Stimulated activated CD8-positive, alpha-beta memory T cell treated with anti-CD3 and anti-CD28 coated beads, Interleukin-15, amount 100 ng/mL, for 48 hours (primary cell): Measurements from ENCODE around the gene SBNO1.
A peak's percentile ranks its signal among the peaks of the same experiment; 100 is the strongest.
"Not testable (repeated sequence)": the region's sequence is repeated elsewhere in the genome, so short reads cannot be mapped to it uniquely, and the experiment has no call there.

Experiments used
- DNase-seq, 2 donors: peaks; one replicate each; pipeline ENCODE4 v3.0.0-alpha.2; 2020; ENCODE audit warnings: low read depth in 2 of 2

The SBNO1 gene

DNA sequence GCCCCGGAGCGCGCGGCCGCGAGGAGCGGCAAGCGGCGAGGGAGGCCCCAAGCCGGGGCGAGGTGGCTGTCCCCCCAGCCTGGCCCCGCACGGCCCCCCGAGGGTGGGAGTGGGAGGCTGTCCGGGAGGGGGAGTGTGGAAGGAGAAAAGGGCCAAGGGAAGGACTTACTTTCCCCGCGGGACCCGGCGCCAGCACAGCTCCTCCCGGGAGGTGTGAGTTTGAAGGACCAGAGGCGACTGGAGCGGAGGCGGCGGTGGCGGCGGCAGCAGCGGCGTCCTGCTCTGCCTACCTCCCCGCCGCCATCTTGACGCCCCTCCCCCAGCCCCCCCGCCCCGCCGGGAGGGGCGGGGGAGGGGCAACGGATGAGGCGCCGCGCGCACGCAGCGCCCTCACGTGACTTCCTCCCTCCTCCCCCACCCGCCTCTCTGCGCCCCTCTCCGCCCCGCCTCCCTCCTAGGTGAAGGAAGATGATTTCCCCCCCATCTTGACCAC is at the start of gene SBNO1:
SBNO1 (minus strand) TSS at position 316 of the 493 bp plus-strand sequence. CDS start 14,406 bp downstream, outside the sequence.
- DNase-seq = peak; percentile 79 to 82

DNA sequence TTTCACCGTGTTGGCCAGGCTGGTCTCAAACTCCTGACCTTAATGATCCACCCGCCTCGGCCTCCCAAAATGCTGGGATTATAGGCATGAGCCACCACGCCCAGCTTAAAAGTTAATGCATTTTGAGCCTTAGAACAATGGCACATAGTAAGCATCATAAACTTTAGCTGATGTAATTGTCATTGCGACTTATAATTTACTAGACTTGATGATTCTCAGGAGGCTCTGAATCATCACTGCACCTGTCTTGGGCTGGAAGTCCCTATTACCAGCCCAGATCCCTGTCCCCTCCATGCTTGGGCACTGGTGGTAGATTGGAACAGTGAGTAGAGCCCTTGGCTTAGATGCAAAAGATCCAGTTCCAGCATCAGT is 45.4 kb upstream of the SBNO1 start:
- DNase-seq = no peak

DNA sequence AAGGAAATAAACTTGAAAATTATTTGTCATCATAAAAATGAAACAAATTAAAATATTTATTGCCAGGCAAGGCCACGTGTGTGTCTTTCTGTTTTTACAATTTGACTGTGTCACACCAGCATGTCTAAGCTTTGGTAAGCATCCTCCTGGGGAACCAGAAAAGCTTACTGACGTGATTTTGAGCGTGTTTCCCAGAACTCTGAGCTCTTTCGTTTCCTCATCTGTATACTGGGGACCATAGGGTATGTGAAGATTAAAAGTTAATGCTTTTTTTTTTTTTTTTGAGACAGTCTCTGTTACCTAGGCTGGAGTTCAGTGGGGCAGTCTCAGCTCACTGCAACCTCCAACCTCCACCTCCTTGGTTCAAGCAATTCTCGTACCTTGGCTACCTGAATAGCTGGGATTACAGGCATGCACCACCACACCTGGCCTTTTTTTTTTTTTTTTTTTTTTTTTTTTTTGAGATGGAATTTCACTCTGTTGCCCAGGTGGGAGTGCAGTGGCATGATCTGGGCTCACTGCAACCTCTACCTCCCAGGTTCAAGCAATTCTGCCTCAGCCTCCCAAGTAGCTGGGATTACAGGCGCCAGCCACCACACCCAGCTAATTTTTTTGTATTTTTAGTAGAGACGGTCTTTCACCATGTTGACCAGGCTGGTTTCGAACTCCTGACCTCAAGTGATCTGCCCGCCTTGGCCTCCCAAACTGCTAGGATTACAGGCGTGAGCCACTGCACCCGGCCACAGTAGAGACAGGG is 44.8 kb upstream of the SBNO1 start:
- DNase-seq = not testable (repeated sequence)

DNA sequence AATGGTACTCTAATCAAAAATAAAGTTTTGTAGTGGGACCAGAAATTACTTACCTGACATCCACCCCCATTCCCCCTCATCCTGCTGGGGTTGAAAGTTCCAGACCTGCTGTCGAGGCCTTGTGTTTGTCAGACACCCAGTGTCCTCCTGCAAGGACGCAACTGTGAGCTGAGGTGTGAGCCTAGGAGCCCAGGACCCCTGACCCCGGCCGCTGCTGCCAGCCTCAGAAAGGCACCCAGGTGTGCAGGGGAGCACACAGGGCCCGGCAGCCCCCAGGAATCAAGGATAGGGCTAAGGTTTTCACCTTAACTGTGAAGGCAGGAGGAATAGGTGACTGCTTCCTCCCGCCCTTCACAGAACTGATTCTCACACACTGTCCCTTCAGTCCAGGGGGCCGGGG is 44.0 kb upstream of the SBNO1 start:
- not testable (repeated sequence) for DNase-seq

DNA sequence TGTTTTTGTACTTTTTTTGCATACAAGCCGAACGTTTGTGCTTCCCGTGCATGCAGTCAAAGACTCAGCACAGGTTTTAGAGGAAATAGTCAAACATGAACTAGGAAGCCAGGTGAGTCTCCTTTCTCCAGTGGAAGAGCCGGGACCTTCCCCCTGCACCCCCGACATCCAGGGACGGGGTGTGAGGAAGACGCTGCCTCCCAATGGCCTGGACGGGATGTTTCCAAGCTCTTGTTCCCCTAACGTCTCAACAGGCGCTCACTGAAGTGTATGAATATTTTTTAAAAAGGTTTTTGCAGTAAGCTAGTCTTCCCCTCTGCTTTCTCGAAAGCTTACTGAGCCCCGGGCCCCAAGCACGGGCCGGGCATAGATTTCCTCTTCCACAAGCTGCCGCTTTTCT is 43.3 kb upstream of the SBNO1 start:
- DNase-seq = not testable (repeated sequence)

DNA sequence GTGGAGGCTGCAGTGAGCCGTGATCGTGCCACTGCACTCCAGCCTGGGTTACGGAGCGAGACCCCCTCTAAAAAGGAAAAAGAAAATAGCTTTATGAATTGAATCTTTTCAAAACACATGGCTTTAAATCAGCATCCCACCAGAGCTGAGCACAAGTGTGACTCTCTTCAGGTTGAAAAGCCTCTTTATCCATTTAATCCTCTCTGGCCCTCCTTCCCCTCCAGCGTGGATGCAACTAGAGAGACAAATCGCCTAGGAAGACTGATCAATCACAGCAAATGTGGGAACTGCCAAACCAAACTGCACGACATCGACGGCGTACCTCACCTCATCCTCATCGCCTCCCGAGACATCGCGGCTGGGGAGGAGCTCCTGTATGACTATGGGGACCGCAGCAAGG is 42.6 kb upstream of the SBNO1 start:
- DNase-seq = not testable (repeated sequence)

DNA sequence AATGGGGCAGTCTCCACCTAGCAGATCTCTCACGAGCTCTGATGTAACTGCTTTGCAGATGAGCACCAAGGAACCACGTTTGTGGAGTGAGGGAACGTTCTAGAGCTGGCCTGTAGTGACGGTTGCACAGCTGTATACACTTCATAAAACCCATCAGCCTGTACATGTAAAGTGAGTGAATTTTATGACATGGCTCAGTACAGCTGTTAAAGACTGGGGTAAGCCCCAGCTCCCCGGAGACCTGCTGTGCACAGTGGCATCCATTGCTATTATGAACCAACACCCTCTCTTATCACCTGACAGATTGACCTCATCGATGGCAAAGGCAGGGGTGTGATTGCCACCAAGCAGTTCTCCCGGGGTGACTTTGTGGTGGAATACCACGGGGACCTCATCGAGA is 39.9 kb upstream of the SBNO1 start:
- no peak for DNase-seq

DNA sequence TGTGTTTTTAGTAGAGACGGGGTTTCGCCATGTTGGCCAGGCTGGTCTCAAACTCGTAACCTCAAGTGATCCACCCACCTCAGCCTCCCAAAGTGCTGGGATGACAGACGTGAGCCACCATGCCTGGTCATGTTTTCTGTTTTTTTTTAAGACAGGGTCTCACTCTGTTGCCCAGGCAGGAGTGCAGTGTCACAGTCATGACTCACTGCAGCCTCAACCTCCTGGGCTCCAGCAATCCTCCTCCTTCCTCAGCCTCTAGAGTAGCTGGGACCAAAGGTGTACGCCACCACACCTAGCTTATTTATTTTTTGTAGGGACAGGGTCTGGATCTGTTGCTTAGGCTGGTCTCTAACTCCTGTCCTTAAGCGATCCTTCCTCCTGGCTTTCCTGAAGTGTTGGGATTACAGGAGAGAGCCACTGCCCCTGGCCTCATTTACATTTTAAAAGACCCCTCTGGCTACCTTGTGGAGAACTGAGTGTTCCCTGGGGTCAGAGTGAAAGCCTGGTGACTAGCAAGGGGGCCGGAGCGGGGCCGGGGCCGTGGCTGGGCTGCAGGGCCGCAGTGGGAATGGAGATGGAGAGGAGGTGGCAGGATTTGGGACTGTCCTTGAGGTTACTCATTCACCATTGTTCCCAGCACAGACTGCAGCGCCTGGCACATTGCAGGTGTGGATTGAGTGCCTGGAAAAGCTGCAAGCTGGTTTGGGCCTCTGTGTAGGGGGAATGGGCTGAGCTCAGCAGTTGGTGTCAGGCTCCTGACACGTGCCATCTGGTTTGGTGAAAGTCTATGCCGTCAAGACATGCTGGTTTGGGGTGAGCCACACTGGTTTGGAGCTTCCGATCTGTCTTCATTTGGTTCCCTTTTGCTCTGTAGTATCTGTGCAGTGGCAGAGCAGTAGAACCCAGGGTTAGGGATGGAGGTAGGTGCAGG is 37.4 kb upstream of the SBNO1 start:
- DNase-seq = no peak

DNA sequence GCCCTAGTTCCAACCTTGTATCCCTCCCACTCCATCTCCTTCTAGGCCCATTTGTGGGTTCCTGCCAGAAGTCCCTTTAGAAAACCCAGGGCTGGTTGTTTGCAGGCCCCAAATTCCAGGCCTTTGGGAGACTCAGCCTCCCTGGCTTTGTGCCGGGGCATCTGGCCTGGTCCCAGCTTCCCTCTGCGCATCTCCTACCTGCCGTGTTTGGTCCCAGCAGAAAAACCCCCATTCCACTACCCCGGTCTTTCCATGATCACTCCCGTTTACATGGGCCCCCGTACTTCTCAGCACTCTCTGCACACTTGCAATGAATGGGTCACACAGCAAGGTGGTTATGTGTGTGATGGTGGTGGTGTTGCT is 34.6 kb upstream of the SBNO1 start:
- no peak for DNase-seq

DNA sequence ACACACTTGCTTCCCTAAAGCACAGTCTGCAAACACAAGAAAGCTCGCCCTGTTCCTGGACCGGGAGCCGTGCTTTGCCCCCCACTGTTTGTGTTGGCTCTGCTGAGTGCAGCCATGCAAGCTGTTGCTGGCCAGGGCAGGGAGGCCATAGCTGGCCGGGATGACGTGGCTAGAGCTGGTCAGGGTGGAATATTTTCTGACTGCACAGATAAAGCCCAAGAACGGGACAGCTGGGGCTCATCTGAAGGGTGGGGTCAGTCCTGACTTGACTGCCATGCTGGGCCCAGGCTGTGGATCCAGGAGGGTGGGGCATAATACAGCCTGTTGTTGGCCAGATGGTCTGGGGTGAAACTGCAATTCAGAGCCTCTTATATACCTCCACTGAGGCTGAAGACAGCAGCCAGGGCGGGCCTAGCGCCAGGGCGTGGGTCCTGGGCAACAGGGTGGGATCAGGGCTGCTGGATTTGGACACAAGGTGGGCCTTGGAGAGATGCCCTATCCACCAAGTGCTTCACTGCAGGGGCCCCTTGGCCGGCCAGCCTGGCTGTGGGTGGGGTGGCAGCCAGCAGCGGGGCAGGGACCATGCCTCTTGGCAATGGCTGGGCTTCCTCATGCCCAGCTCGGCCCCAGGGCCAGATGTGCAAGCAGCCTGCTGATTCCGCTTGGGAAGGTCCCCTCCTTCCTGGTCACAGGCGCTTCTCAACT is 34.1 kb upstream of the SBNO1 start:
- DNase-seq = no peak

DNA sequence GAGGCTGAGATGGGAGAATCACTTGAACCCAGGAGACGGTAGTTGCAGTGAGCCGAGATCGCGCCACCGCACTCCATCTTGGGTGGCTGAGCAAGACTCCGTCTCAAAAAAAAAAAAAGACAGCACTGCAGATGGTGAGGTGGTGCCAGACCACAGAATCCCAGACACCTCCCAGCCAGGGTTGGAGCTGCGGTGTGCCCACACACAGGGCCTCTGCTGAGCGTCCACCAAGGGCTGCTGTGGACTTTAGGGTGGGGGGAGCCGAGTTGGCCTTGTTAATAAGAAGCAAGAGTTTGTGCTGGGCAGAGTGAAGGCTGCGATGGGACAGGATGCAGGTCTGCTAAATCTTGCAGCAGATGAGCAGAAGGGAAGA is 33.5 kb upstream of the SBNO1 start:
- no peak for DNase-seq

DNA sequence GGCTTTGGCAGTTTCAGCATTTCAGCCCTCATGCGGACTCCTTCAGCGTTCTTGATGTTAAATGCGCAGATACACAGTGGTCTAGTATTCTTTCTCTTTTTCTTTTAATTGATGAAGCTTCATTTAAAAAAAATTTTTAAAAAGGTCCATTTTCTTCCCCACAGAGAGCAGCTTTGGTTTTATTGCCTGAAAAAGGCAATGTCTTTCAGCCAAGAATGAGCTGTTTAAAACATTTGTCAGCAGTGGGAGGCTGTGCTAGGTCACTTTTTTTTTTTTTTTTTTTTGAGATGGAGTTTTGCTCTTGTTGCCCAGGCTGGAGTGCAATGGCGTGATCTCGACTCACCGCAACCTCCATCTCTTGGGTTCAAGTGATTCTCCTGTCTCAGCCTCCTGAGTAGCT is 32.8 kb upstream of the SBNO1 start:
- no peak for DNase-seq

DNA sequence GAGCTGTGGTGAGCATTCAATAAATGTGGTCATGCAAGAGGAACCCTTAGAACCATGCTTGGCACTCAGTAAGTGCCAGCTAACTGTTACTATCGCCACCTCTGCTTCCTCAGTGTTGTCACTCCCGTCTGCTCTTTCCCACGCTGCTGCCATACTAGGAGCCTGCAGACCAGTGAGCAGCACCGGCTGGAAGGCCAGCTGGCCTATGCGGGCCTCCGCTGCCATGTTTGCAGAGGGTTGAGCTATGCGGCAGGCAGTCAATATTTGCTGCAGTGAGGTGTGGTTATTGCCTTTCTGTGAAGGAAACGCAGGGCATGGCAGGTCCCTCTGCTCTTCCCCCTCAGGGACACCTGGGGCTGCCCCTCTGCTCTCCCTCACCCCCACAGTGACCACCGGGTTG is 32.3 kb upstream of the SBNO1 start:
- no peak for DNase-seq

DNA sequence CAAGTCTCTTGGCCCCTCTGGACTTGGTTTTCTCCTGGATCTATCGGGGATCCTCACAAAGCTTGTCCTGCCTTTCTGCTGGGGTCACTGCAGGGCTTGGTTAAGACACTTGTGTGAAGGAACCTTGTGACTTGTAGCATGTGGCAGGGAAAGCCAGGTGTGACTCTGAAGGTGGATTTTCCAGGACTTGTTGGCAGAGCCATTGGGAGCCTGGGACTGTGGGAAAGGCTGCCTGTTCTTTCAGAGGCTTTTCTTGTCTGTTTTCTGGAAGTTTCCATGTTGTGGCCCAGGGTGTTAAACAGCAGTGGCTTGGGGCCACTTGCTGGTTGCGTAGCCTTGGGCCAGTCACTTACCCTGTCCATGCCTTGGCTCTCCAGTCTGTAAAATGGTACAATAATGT is 31.9 kb upstream of the SBNO1 start:
- DNase-seq = no peak

DNA sequence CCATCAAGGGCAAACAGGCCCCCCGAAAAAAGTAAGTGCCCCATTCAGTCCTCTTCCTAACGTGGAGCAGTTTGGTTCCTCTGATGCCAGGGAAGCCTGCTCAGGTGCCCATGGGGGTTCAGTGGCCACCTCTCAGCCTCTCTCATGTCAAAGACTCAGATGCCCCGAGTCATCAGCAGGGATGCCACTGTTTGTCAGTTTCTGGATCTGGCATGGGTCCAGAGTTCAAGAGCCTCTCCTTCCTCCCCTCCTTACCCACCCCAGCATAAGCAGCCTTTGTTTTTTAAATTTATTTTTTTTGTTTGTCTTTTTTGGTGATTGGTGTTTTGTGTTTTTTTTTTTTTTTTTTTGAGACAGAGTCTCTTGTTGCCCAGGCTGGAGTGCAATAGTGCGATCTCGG is 30.6 kb upstream of the SBNO1 start:
- DNase-seq = no peak

DNA sequence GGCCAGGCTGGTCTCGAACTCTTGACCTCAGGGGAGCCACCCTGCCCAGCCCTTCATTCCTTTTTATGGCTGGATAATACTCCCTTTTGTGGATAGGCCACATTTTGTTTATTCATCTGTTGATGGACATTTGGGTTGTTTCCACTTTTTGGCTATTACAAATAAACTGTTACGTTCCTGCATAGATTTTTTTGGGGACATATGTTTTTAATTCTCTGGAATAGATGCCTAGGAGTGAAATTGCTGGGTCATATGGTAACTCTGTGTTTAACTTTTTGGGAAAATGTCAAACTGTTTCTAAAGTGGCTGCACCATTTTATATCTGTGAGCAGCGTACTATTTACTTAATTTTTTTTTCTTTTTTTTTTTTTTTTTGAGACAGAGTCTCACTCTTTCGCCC is 29.1 kb upstream of the SBNO1 start:
- DNase-seq = no peak

DNA sequence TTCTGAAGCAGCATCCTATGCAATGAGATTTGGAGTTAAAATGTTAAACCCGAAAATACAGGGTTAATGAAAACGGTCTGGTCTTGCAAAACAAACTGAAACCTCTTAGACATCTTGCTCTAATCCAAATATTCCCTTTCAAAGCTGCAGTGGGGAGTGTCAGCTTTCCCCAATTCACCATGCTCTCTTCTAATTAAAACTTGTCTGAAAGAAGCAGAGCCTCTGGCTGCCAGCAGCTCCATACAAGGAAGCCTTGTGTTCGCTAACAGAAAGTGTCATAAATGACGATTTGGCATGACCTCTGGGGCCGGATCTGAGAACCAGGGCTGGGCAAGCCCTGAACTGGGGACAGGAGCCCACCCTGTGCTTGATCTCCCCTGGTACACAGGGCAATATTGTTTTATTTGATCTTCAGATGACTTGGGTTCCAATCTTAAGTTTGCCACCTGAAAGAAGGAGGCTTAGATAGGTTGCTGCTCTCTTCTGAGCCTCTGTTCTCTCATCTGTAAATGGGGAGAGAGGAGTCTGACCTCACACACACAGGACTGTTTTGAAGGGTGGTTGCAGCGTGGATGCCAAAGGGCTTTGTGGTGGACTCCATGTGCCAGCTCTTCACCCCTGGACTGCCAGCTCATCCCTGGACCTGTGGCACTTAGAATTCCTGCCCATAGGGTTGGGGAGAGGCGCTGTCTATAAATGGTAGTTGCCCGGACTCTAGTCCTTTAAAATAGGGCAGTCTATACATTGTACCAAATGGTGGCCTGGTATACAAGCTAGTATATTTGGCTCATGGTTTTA is 27.1 kb upstream of the SBNO1 start:
- no peak for DNase-seq

DNA sequence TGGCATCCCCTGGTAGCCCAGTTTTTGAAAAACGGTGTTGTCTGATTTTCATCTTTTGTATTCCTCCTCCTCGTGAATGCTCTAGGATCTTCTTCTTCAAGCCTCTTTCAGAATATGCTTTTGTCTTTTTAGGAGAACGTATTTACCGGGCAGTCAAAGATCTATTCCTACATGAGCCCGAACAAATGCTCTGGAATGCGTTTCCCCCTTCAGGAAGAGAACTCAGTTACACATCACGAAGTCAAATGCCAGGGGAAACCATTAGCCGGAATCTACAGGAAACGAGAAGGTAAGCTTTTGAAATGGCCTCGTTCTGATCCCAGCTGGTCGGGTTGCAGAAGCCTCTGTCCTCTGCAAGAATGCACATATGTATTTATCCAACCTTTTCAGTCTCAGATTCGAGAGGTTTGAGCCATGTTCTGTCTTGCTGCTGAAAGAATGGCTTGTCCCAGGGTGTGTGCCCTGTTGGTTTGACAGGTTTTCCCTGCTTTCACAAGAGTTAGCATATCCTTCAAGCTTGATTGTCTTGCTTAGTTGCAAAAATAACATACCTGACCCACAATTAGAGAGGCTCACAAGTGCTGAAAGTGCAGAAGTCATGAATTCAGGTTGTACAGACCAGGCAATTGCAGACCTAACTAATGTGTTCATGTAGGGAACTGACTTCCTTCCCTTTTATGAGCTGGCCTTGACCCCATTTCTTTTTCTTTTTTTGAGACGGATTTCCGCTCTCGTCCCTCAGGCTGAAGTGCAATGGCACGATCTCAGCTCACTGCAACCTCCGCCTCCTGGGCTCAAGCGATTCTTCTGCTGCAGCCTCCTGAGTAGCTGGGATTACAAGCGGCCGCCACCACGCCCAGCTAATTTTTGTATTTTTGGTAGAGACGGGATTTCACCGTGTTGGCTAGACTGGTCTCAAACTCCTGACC is 26.1 kb upstream of the SBNO1 start:
- DNase-seq = no peak

DNA sequence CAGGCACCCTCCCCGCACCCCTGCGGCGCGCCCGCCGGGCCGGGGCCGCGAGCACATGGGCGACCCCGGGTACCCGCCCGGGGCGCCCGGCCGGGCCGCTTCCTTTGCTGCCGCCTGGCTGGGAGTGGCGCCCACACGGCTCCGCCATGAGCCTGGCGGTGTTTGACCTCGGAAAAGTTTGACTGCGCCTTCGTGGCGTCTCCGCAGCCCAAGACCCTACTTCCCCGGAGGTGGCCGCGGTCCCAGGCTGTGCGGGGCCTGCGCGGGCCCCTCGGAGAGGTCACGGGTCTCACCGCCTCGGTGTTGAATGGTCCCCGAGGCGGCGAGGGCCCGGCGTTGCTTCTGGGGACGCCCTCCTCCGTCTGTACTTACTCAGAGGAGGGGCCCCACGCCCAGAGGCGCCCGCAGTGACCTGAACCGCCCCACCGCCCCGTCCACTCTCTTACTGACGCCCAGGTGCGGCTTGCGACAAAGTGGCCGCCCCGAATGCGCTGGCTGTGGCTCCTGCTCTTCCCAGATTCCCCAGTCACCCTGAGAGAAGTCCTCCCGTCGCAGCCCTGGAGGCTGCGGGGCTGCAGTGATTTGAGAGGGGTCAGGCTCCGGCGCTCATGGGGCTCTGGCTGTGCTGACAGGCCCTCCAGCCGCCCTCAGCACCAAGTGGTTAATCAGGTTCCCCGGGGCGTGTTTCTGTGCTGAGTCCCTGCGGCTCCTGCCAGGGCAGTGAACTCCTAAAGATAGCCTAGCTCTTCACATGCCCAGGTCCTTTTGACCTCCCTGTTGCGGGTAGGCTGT is 25.1 kb upstream of the SBNO1 start:
- no peak for DNase-seq
